Activated T-cell treated with anti-CD3 and anti-CD28 coated beads, Interleukin-2, amount 50 U/mL, for 48 hours (primary cell): ENCODE data around the gene KMT2E.
A peak's percentile ranks its signal among the peaks of the same experiment; 100 is the strongest.
"Not testable (repeated sequence)": the region's sequence is repeated elsewhere in the genome, so short reads cannot be mapped to it uniquely, and the experiment has no call there.

ENCODE experiments used
- DNase-seq, 2 experiments: peaks; one replicate each; pipeline ENCODE4 v3.0.0-alpha.2; 2020

The KMT2E gene

DNA sequence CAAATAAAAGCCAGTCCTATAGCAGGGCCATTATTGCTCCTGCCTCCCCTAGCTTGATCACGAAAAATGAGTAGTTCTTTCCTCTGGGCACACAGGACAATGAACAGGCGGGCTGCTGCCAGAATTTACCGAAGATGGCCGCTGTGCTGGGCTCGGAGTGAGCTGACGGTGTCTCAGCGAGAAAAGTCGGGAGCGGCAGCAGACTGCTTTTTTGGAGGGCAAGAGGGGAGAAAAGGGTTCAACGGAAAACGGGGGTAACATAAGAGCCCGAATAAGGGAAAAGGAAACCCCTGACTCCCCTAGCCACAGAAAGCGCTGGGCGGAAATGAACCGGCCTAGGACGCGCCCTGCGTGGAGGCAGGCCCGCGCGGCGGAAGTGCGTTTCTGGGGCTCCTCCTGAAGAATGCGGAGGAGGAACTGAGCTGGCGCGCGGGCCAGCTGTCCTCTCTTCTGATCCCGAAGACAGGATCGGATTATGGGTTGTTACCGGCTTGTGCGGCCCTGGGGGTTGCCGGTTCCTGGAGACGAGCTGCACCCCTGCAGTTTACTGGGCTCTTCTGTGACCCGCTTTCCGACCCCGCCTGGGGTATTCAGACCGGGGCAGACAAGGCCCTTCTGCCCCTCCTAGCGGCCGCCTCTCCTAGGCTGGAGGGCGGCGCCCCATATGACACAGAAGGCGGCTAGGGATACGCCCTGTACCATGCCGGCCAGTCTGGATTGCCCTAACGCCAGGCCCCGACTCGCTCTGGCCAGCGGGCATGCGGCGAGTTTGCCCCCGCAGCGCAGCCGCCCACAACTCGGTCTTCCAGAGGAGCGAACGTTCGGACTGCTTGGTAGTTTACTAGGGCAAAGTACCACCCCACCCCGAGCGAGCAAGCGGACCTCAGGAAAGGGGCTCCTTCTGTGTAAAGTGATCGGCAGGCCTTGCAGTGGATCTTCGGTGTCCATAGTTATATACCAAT lies 30.1 kb upstream of the KMT2E start:
- peak; percentile 89 to 90 for DNase-seq

DNA sequence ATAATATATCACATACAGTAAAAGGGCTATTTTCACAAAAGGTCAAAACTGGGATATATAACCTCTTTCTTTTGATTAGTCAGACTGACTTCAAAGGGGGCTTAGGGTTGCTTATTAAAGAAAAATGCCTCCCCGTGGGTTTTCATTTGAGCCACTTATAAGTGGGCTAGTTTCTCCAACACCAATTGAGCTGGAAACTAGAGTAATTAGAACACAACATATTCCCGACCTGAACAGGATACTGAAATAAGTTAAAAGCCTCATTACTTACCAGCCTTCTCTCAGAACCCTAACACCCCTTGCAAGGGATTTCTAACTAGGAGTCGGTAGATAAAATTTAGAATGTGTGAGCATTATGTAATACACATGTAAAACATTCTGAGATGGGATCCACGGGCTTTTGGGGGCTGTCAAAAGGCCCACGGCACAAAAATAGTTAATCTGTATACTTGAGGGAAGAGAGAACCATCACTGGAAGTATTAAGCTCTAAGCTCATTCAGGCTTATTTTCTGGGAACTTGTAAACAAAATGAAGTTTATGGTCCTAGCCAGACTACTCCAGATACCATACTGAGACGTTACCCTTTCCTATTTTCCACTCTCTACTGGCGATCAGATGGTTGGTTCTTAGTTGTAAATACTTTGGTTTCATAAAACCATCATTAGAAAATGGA lies 29.3 kb upstream of the KMT2E start:
- no peak for DNase-seq

DNA sequence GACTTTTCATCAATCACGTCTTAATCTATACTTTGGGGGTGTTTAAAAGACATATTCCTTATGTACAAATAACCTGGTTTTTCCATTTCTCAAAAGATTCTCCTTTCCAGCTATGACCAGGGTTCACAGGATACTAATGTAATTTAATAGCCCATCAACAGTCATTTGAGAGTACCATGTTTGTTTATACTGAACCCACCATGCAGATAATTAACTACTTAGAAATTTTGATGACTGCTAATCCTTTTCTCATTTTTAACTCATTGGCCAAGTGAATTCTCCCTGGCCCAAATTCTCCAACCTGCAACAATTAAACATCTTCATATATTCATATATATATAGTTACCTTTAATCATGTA lies 28.8 kb upstream of the KMT2E start:
- no peak for DNase-seq

DNA sequence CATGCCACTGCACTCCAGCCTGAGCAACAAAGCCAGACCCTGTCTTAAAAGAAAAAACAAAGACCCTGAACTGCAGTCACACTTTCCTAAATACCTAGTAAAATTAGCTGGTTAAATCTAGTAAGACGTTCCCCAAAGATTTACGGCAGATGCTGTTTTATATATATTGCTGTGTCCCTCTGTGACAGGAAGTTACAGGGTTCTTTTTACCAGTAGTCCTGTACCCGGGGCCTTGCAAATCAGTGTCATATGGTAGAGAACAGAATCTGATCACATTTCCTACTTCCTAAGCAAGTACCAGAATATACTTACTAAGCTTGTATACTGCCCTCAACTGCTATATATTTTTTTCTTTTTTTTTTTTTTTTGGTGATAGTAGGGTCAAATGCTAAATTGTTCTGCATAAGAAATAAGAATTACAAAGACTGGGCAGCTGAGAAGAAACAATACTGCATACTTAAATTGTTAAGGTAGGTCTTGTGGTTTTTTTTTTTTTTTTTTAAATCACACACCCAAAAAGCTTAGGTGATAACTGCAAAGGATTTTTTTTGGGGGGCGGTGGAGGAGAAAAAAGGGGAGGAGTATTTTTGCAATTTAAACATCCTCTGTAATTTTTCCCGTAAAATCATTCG lies 27.3 kb upstream of the KMT2E start:
- no peak for DNase-seq

DNA sequence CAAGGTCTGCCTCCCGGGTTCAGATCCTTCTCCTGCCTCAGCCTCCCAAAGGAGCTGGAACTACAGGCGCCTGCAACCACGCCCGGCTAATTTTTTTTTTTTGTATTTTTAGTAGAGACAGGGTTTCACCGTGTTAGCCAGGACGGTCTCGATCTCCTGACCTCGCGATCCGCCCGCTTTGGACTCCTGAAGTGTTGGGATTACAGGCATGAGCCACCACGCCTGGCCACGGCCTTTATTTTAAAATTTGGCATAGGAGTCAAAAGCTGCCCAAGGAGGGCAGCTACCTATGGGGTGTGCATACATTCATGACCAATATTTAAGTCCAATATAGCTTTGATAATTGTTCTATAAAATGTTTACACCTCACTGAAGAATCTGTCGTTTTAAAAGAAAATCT lies 26.6 kb upstream of the KMT2E start:
- not testable (repeated sequence) for DNase-seq

DNA sequence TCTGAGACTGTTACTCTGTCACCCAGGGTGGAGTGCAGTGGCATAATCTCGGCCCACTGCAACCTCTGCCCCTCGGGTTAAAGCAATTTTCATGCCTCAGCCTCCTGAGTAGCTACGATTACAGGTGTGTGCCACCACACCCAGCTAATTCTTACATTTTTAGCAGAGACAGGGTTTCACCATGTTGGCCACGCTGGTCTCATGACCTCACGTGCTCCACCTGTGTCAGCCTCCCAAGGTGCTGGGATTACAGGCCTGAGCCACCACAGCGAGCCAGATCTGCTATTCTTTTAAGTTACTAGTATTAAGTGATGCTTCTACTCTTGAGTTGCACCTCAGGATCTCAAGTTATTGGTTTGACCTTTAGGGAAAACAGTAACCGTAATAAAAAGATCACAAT lies 23.0 kb upstream of the KMT2E start:
- DNase-seq, result no peak

DNA sequence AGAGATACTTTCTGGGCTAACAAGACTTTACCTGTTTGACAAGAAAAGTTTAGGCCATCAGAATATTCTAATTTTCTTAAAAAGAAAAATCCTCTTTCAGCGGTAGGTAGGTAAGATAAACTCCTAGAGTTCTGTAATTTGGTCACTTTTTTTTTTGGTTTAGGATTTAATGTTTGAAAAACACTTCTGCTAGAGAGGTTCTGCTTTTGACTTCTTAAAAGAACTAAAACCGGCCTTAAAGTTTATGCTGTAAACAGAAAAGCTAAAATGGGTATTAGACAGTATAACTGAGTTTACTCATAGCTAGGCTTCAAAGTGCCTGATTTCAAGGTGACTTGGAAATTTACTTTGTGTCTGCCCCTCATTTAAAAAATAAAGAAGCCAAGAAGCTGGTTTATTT lies 21.7 kb upstream of the KMT2E start:
- no peak for DNase-seq

DNA sequence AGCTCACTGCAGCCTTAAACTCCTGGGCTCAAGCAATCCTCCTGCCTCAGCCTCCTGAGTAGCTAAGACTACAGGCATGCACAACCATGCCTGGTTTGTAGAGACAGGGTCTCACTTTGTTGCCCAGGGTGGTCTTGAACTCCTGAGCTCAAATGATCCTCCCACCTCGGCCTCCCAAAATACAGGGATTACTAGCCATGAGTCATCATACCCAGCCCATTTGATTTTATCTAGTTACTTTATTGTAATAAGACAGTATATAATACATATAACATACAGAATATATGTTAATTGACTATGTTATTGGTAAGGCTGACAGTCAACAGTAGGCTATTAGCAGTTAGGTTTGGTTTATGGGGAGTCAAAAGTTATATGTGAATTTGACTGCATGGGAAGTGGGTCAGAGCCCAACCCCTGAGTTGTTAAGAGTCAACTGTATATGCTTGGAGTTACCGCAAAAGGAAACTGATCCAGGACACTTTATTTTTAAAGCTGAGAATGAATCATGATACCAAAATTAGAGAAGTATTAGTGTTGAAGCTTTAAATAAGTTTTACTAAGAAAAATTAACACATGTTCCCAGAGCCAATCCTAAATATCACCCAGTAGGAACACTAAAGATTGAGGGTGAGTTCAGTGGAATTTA lies 20.7 kb upstream of the KMT2E start:
- DNase-seq, result no peak

DNA sequence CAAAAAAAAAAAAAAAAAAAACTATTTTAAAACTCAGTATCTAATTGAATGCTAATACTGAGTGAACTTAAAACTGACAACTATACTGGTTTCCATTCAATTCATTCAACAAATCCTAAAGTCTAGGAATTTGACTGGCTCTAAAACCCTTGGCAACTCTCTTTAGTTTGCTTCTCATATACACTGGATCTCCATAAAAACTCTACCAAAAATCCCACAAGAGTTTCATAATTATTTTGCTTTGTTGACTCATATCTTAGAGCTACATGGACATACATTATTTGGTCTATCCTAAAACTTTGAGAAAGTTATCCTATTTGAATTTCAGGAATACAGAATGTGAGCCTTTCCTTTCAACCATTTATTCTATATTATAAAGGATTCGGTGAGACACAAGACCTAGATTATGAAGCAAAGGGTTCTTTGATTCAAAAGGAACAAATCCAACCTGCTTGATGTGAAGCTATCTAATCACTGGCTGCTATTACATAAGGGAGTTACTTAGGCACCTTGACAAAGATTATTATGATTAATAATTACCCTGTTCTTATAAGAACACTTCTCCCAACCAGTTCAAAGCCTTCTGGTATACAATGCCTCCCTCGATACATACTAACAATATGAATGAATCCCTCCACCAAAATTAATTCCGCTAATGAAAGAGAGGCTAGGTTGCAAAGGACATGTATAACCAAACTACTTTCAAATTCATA lies 15.8 kb upstream of the KMT2E start:
- no peak for DNase-seq

DNA sequence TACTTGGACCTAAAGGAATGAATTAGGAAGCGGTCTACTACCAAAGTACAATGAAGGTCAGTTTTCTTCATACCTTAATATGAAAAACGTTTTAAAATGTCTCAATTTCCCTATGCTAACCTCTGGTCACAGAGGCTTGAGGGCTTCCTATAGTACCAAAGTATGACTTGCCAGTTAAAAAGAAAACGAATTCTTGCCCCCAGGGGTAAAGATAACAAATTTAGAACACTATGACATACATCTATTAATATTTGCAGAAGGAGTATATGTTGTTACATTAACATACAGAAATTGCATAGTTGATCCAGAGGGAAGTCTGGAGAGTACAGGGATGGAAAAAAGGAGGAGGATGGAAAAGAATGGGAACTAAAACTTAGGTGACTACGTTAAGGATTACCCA lies 13.8 kb upstream of the KMT2E start:
- no peak for DNase-seq

DNA sequence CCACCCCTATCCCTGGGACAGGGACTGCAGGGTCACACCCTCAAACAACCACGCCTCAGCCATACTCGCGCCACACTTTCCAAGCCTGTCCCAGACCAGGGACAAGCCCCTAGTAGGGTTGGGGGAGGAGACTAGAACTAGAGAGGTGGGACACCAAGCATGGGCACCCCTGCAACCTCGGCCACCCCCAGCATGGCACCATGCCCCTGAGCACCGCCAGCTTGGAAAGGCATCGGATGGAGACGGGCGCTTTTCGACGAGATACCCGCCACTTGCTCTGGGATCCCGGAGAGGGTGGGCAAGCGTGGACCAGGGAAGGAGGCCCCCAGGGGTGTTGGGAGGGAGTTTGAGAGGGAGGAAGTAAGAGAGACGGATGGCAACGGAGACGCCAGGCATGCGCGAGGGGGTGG lies 13.1 kb upstream of the KMT2E start:
- no peak for DNase-seq

DNA sequence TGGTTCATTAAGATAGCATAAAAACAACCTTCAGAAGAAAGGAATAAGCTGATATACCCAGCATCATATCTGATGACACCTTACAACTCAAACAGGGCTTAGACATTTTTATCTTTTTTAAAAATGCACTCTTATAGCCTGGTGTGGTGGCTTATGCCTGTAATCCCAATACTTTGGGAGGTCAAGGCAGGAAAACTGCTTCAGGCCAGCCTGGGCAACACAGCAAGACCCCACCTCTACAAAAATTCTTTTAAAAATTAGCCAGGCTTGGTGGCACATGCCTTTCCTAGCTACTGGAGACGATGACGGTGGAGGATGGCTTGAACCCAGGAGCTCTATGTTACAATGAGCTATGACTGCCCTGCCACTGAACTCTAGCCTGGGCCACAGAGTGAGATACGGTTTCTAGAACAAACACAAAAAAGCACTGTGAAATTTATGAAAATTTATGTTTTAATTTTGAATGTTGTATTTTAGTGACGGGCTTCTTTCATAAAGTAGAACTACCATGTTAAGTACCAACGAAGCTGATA lies 12.3 kb upstream of the KMT2E start:
- DNase-seq, result no peak

DNA sequence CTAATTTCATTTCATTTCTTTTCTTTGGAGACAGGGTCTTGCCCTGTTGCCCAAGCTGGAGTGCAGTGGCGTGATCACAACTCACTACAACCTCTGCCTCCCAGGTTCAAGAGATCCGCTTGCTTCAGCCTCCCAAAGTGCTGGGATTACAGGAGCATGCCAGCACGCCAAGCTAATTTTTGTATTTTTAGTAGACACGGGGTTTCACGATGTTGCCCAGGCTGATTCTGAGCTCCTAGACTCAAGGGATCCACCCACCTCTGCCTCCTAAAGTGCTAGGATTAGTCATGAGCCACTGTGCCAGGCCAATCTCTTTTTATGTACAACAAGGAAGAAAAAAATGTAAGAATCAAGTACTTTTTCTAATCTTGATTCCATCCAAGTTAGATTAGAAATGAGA lies 10.7 kb upstream of the KMT2E start:
- DNase-seq, result peak in 1 of 2 experiments; percentile 55

DNA sequence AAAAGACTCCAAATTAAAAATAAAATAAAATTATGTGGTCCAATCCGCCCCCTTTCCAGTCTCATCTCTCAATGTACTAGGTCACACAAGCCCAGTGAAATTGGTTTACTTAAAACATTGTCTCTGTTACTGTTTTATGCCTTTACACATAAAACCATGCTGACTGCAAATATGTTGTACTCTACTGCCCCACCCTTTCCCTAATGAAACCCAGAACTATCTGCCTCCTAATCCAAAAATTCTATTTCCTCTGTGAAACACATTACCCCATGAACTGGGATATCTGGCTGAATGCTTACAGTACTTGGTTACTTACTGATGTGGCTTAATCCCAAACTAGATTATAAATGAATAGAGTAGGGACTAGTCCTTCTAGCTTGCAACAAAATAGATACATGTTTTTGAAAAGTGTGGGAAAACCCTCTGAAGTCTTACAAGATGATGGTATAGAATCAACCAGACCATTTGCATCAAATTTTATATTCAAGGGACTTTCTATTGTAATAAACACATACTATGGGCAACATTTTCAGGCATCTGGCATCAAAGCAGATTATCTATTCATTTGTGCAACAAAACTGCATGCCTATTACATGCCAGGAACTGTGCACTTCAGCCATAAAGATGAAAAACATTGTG lies 10.0 kb upstream of the KMT2E start:
- DNase-seq, result no peak

DNA sequence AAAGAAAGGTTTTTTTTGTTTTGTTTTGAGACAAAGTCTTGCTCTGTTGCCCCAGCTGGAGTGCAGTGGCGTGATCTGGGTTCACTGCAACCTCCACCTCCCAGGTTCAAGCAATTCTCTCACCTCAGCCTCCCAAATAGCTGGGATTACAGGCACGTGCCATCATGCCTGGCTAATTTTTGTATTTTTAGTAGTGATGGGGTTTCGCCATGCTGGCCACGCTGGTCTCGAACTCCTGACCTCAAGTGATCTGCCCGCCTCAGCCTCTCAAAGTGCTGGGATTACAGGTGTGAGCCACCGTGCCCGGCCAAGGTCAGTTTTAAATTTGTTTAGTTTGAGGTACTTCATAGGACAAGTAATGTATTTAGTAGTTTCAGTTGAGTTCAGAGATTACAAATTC lies 9.0 kb upstream of the KMT2E start:
- DNase-seq, result not testable (repeated sequence)

DNA sequence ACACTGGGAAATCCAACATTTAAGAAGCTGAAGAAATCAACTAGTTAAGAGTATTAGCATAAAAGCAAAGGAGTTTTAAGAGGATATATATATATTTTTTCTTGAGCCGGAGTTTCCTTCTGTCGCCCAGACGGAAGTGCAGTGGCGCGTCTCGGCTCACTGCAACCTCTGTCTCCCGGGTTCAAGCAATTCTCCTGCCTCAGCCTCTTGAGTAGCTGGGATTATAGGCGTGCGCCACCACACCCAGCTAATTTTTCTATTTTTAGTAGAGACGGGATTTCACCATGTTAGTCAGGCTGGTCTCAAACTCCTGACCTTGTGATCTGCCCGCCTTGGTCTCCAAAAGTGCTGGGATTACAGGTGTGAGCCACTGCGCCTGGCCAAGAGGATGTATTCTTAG lies 8.5 kb upstream of the KMT2E start:
- DNase-seq, result not testable (repeated sequence)

DNA sequence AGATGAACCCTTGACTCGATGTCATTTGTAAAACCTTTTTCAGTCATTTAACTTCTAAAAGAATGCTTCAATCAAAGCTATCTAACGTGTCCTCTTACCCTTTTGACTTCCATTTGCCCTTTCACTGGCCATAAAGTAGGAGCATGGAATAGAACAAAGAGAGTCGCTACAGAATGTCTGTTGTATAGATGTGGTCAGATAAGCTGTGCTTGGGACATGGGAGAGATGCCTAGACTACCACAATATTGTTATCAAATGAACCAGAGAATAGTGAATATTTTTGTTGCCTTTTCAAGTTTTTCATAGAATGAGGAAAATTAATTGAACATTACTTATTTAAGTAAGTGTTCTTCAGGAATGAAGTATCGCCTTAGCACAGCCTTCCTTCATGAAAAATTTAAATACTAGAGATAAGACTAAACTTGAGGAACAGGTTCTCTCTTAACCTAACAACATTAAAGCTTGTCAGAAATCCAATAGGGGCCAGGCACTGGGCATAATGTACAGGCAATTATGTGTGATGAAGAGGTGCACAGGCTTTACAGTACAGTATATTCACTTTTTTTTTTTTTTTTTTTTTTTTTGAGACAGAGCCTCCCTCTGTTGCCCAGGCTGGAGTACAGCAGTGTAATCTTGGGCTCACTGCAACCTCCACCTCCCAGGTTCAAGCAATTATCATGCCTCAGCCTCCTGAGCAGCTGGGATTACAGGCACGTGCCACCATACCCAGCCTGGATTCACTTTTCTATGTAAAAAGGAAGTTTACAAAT lies 7.5 kb upstream of the KMT2E start:
- DNase-seq, result no peak

DNA sequence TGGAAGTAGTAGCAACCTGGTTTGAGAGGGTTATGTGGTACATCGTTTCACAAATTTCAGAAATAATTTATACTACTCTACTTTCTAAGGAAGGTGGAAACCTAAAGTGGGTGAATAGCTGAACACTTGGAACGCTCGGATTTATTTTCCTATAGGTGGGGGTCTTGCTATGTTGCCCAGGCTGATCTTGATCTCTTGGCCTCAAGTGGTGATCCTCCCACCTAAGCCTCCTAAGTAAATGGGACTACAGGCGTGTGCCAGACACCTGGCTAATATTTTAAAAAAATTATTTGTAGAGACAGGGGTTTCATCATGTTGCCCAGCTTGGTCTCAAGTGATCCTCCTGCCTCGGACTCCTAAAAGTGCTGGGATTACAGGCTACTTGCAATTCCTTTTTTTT lies 6.7 kb upstream of the KMT2E start:
- DNase-seq, result no peak

DNA sequence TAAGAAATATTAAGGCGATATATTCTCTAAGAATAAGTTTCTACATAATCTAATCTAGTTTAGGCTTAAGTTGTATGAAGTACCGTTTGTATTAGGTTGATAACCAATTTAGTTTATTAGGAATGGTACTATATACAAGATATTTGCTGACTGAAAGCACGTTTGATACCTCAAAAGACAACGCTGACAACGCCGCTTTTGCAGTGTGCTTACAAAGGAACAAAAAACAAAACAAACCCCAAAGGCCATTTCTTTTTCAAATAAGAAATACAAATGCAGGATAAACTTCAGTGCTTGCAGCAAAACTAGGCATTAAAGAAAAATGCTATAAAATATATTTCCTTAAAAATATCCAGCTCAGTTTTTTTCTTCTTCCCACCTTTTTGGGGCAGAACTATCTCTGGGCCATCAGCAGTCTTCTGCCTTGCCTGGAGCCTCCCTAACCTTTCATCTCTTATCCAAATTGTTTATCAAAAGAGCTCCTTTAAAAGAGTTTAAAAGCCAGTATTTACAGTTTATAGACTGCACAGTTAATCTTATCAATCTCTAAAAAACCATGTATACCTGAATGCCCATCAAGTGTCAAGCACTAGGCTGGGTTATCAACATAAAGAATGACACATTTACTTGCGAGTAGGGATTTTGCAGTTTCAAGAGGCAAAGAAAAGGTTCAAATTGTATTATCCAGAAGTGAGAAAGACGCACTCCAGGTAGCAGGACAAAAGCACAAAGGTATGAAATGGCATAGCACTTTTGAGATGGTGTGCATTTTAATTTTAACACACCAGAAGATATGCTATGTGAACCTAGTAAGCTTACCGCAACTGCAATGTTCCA lies 4.1 kb upstream of the KMT2E start:
- no peak for DNase-seq

DNA sequence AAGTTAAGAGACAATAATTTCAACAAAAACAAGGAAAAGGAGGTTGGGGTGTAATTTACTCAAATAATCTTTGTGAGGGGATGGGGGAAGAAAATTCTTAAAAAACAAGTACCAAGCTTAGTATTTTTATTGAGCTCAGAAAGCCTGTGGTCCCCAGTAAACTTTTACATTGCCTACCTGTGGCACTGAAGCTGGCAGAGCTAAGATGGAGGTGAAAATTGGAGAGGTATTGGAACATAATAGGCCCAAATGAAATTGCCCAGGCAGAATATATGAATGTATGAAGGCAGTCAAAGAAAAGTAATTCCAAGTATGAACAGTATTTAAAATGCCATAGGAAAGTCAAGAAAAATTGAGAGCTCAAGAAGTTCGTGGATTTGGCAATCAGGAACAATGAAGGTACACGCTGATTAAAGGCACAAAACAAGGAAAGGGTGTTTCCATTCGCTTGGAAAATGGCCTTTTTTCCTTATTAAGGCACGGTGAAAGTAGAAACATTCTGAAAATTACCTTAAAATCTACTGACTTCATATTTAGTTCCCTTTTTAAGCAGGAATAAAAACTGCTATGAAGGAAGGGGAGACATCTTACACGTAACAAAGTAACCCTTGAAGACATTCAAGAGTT lies 3.4 kb upstream of the KMT2E start:
- no peak for DNase-seq
